SU-DHL-6 (cell line): ENCODE measurements around the gene GNAQ.

Experiments used
- H2AFZ ChIP-seq: fragments of 200-600 bp; sonication (generic); 2 replicates; pipeline ENCODE4 v1.6.1; 2014; ENCODE audit warnings: low read depth, mild to moderate bottlenecking, moderate library complexity, mixed read lengths, antibody characterized with exemption, low read length; ENCODE audit not compliant: severe bottlenecking
- H3F3A ChIP-seq: fragments of 200-600 bp; shearing (Covaris generic); 2 replicates; pipeline ENCODE4 v1.6.0; 2016; ENCODE audit warnings: antibody characterized with exemption, mild to moderate bottlenecking; ENCODE audit not compliant: insufficient read depth
- H3K27ac ChIP-seq: fragments of 200-600 bp; sonication (generic); 2 replicates; pipeline ENCODE4 v1.5.1; 2016; ENCODE audit warnings: low read depth, mild to moderate bottlenecking, low read length, moderate library complexity, mixed read lengths
- H3K27me3 ChIP-seq: fragments of 200-600 bp; sonication (generic), shearing (Covaris generic); 2 replicates; pipeline ENCODE4 v1.6.0; 2014; ENCODE audit warnings: mild to moderate bottlenecking, low read length
- H3K36me3 ChIP-seq: fragments of 200-600 bp; sonication (generic); 2 replicates; pipeline ENCODE4 v1.6.1; 2014; ENCODE audit warnings: mild to moderate bottlenecking, low read length, mixed read lengths
- H3K4me2 ChIP-seq: fragments of 300-600, 200-600 bp; shearing (Covaris generic), sonication (generic); 2 replicates; pipeline ENCODE4 v1.6.0; 2014; ENCODE audit warnings: low read length, low read depth, mild to moderate bottlenecking; ENCODE audit not compliant: poor library complexity, severe bottlenecking
- H3K4me3 ChIP-seq: fragments of 200-600 bp; sonication (generic); 2 replicates; pipeline ENCODE4 v1.5.1; 2014; ENCODE audit warnings: antibody characterized with exemption, low read length, mild to moderate bottlenecking, mixed read lengths; ENCODE audit not compliant: insufficient read depth, poor library complexity, severe bottlenecking
- H3K79me2 ChIP-seq: fragments of 200-600 bp; sonication (generic); 2 replicates; pipeline ENCODE4 v1.6.1; 2014; ENCODE audit warnings: mild to moderate bottlenecking, low read length, moderate library complexity; ENCODE audit not compliant: insufficient read depth
- H3K9ac ChIP-seq: fragments of 200-600 bp; sonication (generic); 2 replicates; pipeline ENCODE4 v1.7.0; 2014; ENCODE audit warnings: mild to moderate bottlenecking, low read length
- H3K9me2 ChIP-seq: fragments of 200-600 bp; sonication (generic); replicated peaks from 2 replicates; pipeline ENCODE4 v1.6.1; 2014; ENCODE audit warnings: low read length; ENCODE audit not compliant: insufficient read depth
- H3K9me3 ChIP-seq: fragments of 200-600 bp; sonication (generic); 2 replicates; pipeline ENCODE4 v1.6.1; 2014; ENCODE audit warnings: low read length, mixed read lengths; ENCODE audit not compliant: insufficient read depth
- H4K20me1 ChIP-seq: fragments of 200-600 bp; sonication (generic); 2 replicates; pipeline ENCODE4 v1.6.1; 2014; ENCODE audit warnings: low read depth, mild to moderate bottlenecking, antibody characterized with exemption, low read length, moderate library complexity, mixed read lengths
- EZH2phosphoT487 ChIP-seq: fragments of 200-600 bp; sonication (generic), shearing (Covaris generic); conservative IDR thresholded peaks from 2 replicates; pipeline ENCODE4 v1.6.1; 2018; ENCODE audit warnings: mild to moderate bottlenecking, antibody characterized with exemption, low read length, moderate library complexity, mixed read lengths
- TF ChIP-seq, protein P1 (sequence below): fragments of 200-600 bp; sonication (generic); IDR thresholded peaks from one replicate; pipeline ENCODE4 v1.5.1; 2017; ENCODE audit warnings: antibody characterized with exemption, mild to moderate bottlenecking, low read length, moderate library complexity; ENCODE audit not compliant: insufficient read depth, poor library complexity, severe bottlenecking

Gene GNAQ

DNA sequence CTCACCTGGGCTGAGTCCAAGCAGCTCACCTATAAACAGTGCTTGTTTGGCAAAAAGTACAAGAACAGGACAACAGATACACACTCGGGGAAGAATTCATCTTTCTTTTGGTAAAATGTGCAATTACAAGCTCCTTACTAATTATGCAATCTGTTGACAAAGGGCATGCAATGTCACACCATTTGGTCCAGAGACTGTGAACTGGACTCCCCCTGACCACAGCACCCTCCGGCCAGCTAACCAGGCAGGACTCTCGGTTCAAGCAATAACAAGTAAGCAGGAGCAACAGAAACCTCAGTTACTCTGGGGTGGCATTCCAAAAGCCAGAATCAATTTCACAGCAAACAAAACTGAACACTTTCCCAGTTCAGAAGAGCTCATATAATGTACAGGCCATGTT is 113.8 kb downstream of the GNAQ start:
- no peak overlapping the region for H3K27ac ChIP-seq
- H3K9me3 ChIP-seq = no peaks in the 10 kb centered on the region
- no peak for TF ChIP-seq EZH2phosphoT487
- TF ChIP-seq, protein P1, sequence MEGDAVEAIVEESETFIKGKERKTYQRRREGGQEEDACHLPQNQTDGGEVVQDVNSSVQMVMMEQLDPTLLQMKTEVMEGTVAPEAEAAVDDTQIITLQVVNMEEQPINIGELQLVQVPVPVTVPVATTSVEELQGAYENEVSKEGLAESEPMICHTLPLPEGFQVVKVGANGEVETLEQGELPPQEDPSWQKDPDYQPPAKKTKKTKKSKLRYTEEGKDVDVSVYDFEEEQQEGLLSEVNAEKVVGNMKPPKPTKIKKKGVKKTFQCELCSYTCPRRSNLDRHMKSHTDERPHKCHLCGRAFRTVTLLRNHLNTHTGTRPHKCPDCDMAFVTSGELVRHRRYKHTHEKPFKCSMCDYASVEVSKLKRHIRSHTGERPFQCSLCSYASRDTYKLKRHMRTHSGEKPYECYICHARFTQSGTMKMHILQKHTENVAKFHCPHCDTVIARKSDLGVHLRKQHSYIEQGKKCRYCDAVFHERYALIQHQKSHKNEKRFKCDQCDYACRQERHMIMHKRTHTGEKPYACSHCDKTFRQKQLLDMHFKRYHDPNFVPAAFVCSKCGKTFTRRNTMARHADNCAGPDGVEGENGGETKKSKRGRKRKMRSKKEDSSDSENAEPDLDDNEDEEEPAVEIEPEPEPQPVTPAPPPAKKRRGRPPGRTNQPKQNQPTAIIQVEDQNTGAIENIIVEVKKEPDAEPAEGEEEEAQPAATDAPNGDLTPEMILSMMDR = no peak
- H3K4me2 ChIP-seq = no peak overlapping the region
- no peak overlapping the region for H2AFZ ChIP-seq
- H3K9me2 ChIP-seq = no peaks in the 10 kb centered on the region
- H3K36me3 ChIP-seq = no peaks in the 10 kb centered on the region
- no peaks in the 10 kb centered on the region for H3K27me3 ChIP-seq
- H4K20me1 ChIP-seq = no peaks in the 10 kb centered on the region
- no peak overlapping the region for H3K9ac ChIP-seq
- no peaks in the 10 kb centered on the region for H3F3A ChIP-seq
- no peaks in the 10 kb centered on the region for H3K79me2 ChIP-seq
- no peak overlapping the region for H3K4me3 ChIP-seq

DNA sequence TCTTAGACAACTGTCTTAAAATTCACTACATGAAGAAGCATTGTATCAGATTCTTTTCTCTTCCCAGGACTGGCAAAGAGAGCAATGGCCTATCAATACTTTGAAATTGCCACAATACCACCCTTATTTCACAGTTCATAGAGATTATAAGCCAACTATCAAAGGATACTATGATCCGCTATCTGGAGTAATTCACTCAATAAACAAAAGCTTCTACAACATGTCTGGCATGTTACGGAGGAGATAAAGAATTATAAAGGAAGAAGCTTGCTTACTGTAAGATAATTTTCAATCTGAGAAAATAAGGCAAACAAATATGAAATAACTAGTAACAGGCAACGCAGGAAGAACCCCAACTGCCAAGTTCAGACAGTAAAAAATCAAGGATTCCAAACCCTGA is 114.8 kb downstream of the GNAQ start:
- Histone ChIP-seq H2AFZ (no peak overlapping the region), H3K9me2 (no peaks in the 10 kb centered on the region), H3K79me2 (no peaks in the 10 kb centered on the region), H3K27me3 (no peaks in the 10 kb centered on the region), H3K27ac (no peak overlapping the region), H3K36me3 (no peaks in the 10 kb centered on the region), H3K9me3 (no peaks in the 10 kb centered on the region), H3K9ac (no peak overlapping the region), H4K20me1 (no peaks in the 10 kb centered on the region), H3F3A (no peaks in the 10 kb centered on the region), H3K4me3 (no peak overlapping the region), H3K4me2 (no peak overlapping the region)
- TF ChIP-seq, protein P1 = no peak
- TF ChIP-seq EZH2phosphoT487 = no peak

DNA sequence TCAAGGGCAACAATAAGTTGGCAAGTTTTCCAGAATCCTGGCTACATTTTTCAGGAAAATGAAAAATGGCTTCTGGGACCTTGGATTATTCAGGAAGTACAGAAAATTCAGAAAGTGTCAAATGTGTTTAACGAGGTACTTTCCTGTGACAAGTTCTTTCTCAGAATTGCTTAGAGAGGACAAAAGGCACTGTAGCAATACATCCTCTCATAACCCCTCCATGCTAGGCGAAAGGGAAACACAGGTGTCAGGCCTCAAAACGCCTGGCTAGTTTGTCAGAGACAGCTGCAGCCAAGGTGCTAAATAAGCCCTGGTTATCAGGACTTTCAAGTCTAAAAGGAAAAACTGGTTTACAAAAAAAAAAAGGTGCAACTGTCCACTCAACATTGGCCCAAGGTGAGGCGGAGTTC is 115.2 kb downstream of the GNAQ start:
- no peaks in the 10 kb centered on the region for H4K20me1 ChIP-seq
- TF ChIP-seq, protein P1 = no peak
- no peak for TF ChIP-seq EZH2phosphoT487
- no peak overlapping the region for H3K27ac ChIP-seq
- H3K27me3 ChIP-seq = no peaks in the 10 kb centered on the region
- no peaks in the 10 kb centered on the region for H3K36me3 ChIP-seq
- no peaks in the 10 kb centered on the region for H3F3A ChIP-seq
- H3K9me3 ChIP-seq = no peaks in the 10 kb centered on the region
- no peak overlapping the region for H3K4me2 ChIP-seq
- no peak overlapping the region for H2AFZ ChIP-seq
- no peaks in the 10 kb centered on the region for H3K79me2 ChIP-seq
- H3K9ac ChIP-seq = no peak overlapping the region
- no peaks in the 10 kb centered on the region for H3K9me2 ChIP-seq
- H3K4me3 ChIP-seq = no peak overlapping the region

DNA sequence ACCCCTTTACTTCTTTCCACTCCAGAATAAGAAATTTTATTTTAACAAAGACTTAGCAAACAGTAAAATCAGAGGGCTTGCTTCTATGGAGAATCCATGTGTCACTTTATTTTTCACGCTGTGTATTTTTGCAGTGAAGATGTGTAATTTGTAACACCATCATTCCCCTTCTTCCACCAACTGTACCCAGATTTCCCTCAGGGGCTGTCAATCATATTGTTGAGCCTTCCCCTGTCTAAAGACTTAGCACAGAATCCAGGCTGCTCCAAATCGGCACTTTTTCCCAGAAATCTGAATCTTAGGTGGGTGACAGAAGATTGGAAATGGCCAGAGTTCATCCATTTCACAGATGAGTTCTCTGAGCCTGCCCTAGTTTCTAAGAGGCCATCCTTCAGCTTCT is 115.9 kb downstream of the GNAQ start:
- Histone ChIP-seq H3K27me3 (no peaks in the 10 kb centered on the region), H3K4me3 (no peak overlapping the region), H3K9me3 (no peaks in the 10 kb centered on the region), H3K79me2 (no peaks in the 10 kb centered on the region), H3K9me2 (no peaks in the 10 kb centered on the region), H3K4me2 (no peak overlapping the region), H2AFZ (no peak overlapping the region), H3K9ac (no peak overlapping the region), H3K27ac (no peak overlapping the region), H3K36me3 (no peaks in the 10 kb centered on the region), H3F3A (no peaks in the 10 kb centered on the region), H4K20me1 (no peaks in the 10 kb centered on the region)
- TF ChIP-seq, protein P1 = no peak
- no peak for TF ChIP-seq EZH2phosphoT487
